WTC11 (cell line): Measurements from ENCODE around the gene SHROOM1. TPM values are rescaled to one million over a fixed set of nuclear protein-coding genes. Genes with fewer than 3 reads are reported as not detected.

Source experiments
- ATAC-seq: fragments of 200-7000 bp; cut with Tn5 transposase; 2 replicates; pipeline ENCODE4 v1.10.0; 2021; ENCODE audit warnings: mild to moderate bottlenecking, moderate library complexity
- Bru-seq: library from RNA; stranded (reverse); fragments of 400-500 nt; gene quantifications from one replicate; lab custom pipeline; 2021; lab: Mats Ljungman, UMichigan
- CTCF ChIA-PET: fragments of 300-600 bp; sonication (Branson Sonifier 250); formaldehyde crosslinking; loops from one replicate; lab custom pipeline; 2021; ENCODE audit warnings: antibody characterized with exemption; lab: Charles Lee
- POLR2A ChIA-PET: fragments of 350-600 bp; sonication (Branson Sonifier 250); formaldehyde crosslinking; loops from one replicate; lab custom pipeline; 2021; ENCODE audit warnings: antibody characterized with exemption; lab: Charles Lee
- DNase-seq: peaks from one replicate; pipeline ENCODE4 v3.0.0; 2021; ENCODE audit warnings: low spot score
- H3K27ac Mint-ChIP-seq: 2 replicates; pipeline ENCODE4 v1.8.0; 2021; ENCODE audit warnings: mixed read lengths
- H3K27me3 Mint-ChIP-seq: 2 replicates; pipeline ENCODE4 v1.8.0; 2021; ENCODE audit warnings: low read depth, mild to moderate bottlenecking, moderate library complexity, mixed read lengths
- H3K36me3 Mint-ChIP-seq: 2 replicates; pipeline ENCODE4 v1.8.0; 2021; ENCODE audit warnings: mixed read lengths
- H3K4me1 Mint-ChIP-seq: 2 replicates; pipeline ENCODE4 v1.8.0; 2022; ENCODE audit warnings: mixed read lengths
- H3K4me3 Mint-ChIP-seq: 2 replicates; pipeline ENCODE4 v1.8.0; 2021; ENCODE audit warnings: mild to moderate bottlenecking, moderate library complexity, mixed read lengths
- H3K9me3 Mint-ChIP-seq: 2 replicates; pipeline ENCODE4 v1.8.0; 2021; ENCODE audit warnings: mixed read lengths
- CBFB ChIP-seq: sonication (generic); formaldehyde crosslinking; IDR thresholded peaks from 2 replicates; pipeline ENCODE4 v1.8.1; 2022; ENCODE audit warnings: mild to moderate bottlenecking, low read depth, missing genetic modification reagents
- ETV6 ChIP-seq: sonication (generic); formaldehyde crosslinking; IDR thresholded peaks from 2 replicates; pipeline ENCODE4 v1.8.1; 2022; ENCODE audit warnings: mild to moderate bottlenecking, missing genetic modification reagents
- FOXK1 ChIP-seq: sonication (generic); formaldehyde crosslinking; IDR thresholded peaks from 2 replicates; pipeline ENCODE4 v1.8.0; 2022; ENCODE audit warnings: mild to moderate bottlenecking, moderate library complexity, missing genetic modification reagents
- GABPB1 ChIP-seq: sonication (generic); formaldehyde crosslinking; IDR thresholded peaks from 2 replicates; pipeline ENCODE4 v1.8.1; 2023; ENCODE audit warnings: mild to moderate bottlenecking, missing genetic modification reagents
- GRHL2 ChIP-seq: fragments of 250-450 bp; sonication (Bioruptor Pico); IDR thresholded peaks from 2 replicates; pipeline ENCODE4 v1.8.0; 2022; ENCODE audit warnings: mild to moderate bottlenecking, moderate library complexity; ENCODE audit not compliant: insufficient replicate concordance, severe bottlenecking
- RORB ChIP-seq: fragments of 250-450 bp; sonication (Bioruptor Pico); IDR thresholded peaks from 2 replicates; pipeline ENCODE4 v1.9.0; 2021; ENCODE audit warnings: mild to moderate bottlenecking
- SMAD4 ChIP-seq: sonication (generic); formaldehyde crosslinking; IDR thresholded peaks from 2 replicates; pipeline ENCODE4 v1.8.0; 2022; ENCODE audit warnings: mild to moderate bottlenecking, missing genetic modification reagents
- TEAD1 ChIP-seq: sonication (generic); formaldehyde crosslinking; IDR thresholded peaks from 2 replicates; pipeline ENCODE4 v1.8.0; 2022; ENCODE audit warnings: mild to moderate bottlenecking, missing genetic modification reagents
- TP53 ChIP-seq: sonication (generic); formaldehyde crosslinking; IDR thresholded peaks from 2 replicates; pipeline ENCODE4 v1.8.1; 2023; ENCODE audit warnings: mild to moderate bottlenecking, missing genetic modification reagents
- ZBTB21 ChIP-seq: sonication (generic); formaldehyde crosslinking; IDR thresholded peaks from 2 replicates; pipeline ENCODE4 v1.8.1; 2023; ENCODE audit warnings: mild to moderate bottlenecking, missing genetic modification reagents, borderline replicate concordance
- ZNF138 ChIP-seq: sonication (generic); formaldehyde crosslinking; conservative IDR thresholded peaks from 2 replicates; pipeline ENCODE4 v1.8.1; 2022; ENCODE audit warnings: mild to moderate bottlenecking, moderate library complexity, missing genetic modification reagents
- ZNF317 ChIP-seq: sonication (generic); formaldehyde crosslinking; IDR thresholded peaks from 2 replicates; pipeline ENCODE4 v1.8.1; 2023; ENCODE audit warnings: low read depth, mild to moderate bottlenecking, moderate library complexity, missing genetic modification reagents, borderline replicate concordance
- ZNF416 ChIP-seq: fragments of 250-450 bp; sonication (Bioruptor Pico); IDR thresholded peaks from 2 replicates; pipeline ENCODE4 v1.9.0; 2021; ENCODE audit warnings: mild to moderate bottlenecking, inconsistent platforms
- long read RNA-seq, 3 experiments: library from RNA in 1 of 3; library from capped mRNA in 1 of 3; library from polyadenylated mRNA in 1 of 3; unstranded in 2 of 3; stranded (forward) in 1 of 3; transcript quantifications; one replicate each; pipeline ENCODE4 v2.0.0, GENCODE V29; 2021
- total RNA-seq: library from RNA; stranded (reverse); gene quantifications from 3 replicates; pipeline ENCODE4 v1.2.3, GENCODE V29; 2021
- TF ChIP-seq, protein P1 (sequence below): sonication (generic); formaldehyde crosslinking; IDR thresholded peaks from 2 replicates; pipeline ENCODE4 v1.8.1; 2022; ENCODE audit warnings: mild to moderate bottlenecking, missing genetic modification reagents, moderate library complexity, borderline replicate concordance
- TF ChIP-seq, protein P2 (sequence below): sonication (generic); formaldehyde crosslinking; IDR thresholded peaks from 2 replicates; pipeline ENCODE4 v1.8.0; 2022; ENCODE audit warnings: mild to moderate bottlenecking, missing genetic modification reagents
- TF ChIP-seq, protein P3 (sequence below): sonication (generic); formaldehyde crosslinking; IDR thresholded peaks from 2 replicates; pipeline ENCODE4 v1.8.1; 2022; ENCODE audit warnings: mild to moderate bottlenecking, moderate library complexity, missing genetic modification reagents
- TF ChIP-seq, protein P4 (sequence below): sonication (generic); formaldehyde crosslinking; IDR thresholded peaks from 2 replicates; pipeline ENCODE4 v1.8.1; 2023; ENCODE audit warnings: mild to moderate bottlenecking, moderate library complexity, missing genetic modification reagents

The SHROOM1 gene, protein sequence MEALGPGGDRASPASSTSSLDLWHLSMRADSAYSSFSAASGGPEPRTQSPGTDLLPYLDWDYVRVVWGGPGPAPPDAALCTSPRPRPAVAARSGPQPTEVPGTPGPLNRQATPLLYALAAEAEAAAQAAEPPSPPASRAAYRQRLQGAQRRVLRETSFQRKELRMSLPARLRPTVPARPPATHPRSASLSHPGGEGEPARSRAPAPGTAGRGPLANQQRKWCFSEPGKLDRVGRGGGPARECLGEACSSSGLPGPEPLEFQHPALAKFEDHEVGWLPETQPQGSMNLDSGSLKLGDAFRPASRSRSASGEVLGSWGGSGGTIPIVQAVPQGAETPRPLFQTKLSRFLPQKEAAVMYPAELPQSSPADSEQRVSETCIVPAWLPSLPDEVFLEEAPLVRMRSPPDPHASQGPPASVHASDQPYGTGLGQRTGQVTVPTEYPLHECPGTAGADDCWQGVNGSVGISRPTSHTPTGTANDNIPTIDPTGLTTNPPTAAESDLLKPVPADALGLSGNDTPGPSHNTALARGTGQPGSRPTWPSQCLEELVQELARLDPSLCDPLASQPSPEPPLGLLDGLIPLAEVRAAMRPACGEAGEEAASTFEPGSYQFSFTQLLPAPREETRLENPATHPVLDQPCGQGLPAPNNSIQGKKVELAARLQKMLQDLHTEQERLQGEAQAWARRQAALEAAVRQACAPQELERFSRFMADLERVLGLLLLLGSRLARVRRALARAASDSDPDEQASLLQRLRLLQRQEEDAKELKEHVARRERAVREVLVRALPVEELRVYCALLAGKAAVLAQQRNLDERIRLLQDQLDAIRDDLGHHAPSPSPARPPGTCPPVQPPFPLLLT
- total RNA-seq (7.9 to 8.1 TPM (median 8.0 TPM) in 3 replicates), Bru-seq, nascent RNA (percentile 45 among the genes with signal in this experiment)
- long read RNA-seq, experiment 1, partial matches to known transcripts, result 9 of 23 reads
- long read RNA-seq, experiment 1, other reads (novel, unspliced or antisense), result 11 of 23 reads
- long read RNA-seq, experiment 2, partial matches to known transcripts, result 3 of 6 reads
- long read RNA-seq, experiment 2, other reads (novel, unspliced or antisense), result 3 of 6 reads
- long read RNA-seq, experiment 3, result 0 reads

DNA sequence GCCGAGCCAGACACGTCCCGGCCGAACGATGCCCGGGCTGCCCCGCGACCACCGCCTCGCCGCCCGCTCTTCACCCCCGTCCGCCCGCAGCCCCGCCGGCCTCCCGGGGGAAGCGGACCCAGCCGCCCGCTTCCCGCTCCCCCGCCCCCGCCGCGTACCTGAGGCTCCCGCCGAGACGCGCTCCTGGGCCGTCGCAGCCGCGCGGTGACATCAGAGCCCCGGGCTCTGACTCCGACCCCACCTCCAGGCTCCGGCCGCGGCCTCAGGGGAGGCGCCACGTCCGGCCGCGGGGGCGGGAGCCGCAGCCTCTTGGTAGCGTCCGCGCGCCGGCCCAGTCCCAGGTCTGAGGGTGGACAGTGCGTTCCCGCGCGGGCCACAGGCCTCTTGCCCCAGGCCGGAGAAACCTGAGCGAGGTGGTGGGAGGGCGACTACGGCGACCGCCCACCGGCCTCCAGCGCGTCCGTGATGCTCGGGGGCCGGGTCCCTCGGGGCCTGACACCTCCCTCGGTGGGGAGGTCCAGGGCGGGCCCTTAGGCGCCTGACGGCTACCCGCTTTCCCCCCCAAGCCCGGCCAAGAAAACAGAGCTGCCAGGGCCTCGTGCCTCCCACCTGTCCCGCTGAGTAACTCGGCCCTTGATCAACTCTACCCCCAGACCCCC, at the start of gene SHROOM1:
TSS of gene SHROOM1 (minus strand) at position 212 of the 659 bp plus-strand sequence. CDS start 4,507 bp downstream, outside the sequence.
- peak within 1 kb of the TSS; percentile 75 for H3K4me3 Mint-ChIP-seq
- no peaks in the 10 kb centered on the region for H3K9me3 Mint-ChIP-seq
- peaks cover 8% of the 10 kb centered on the region for H3K4me1 Mint-ChIP-seq
- CTCF ChIA-PET, result interaction anchor here (0.7 to 4.3 kb wide), 11 partner anchors 11 to 334 kb away, joined by 3 to 40 read pairs (median 3); partner anchors contain the start of genes GDF9 and UQCRQ
- no peak within 1 kb of the TSS for H3K27ac Mint-ChIP-seq
- H3K36me3 Mint-ChIP-seq, result no peaks in the 10 kb centered on the region
- peaks cover 74% of the 10 kb centered on the region for H3K27me3 Mint-ChIP-seq
- POLR2A ChIA-PET, result interaction anchor here (1.2 kb wide), 1 partner anchor 36 kb away, joined by 5 read pairs; the partner anchor contains the start of genes GDF9 and UQCRQ
- TF ChIP-seq, protein P1, sequence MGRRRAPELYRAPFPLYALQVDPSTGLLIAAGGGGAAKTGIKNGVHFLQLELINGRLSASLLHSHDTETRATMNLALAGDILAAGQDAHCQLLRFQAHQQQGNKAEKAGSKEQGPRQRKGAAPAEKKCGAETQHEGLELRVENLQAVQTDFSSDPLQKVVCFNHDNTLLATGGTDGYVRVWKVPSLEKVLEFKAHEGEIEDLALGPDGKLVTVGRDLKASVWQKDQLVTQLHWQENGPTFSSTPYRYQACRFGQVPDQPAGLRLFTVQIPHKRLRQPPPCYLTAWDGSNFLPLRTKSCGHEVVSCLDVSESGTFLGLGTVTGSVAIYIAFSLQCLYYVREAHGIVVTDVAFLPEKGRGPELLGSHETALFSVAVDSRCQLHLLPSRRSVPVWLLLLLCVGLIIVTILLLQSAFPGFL, result no peak
- TF ChIP-seq GABPB1 (CRISPR knock-in tag) (peak; percentile 56; the same call in 1 of the 2 replicates), GRHL2 (CRISPR knock-in tag) (no peak), ETV6 (CRISPR knock-in tag) (0 out of 2 replicates have a peak, but pooled peaks have one; percentile 59), TP53 (CRISPR knock-in tag) (0 out of 2 replicates have a peak, but pooled peaks have one; percentile 27), ZNF138 (CRISPR knock-in tag) (no peak), RORB (CRISPR knock-in tag) (no peak), ZNF317 (CRISPR knock-in tag) (0 out of 2 replicates have a peak, but pooled peaks have one; percentile 3), FOXK1 (CRISPR knock-in tag) (0 out of 2 replicates have a peak, but pooled peaks have one; percentile 2), SMAD4 (CRISPR knock-in tag) (no peak), ZNF416 (CRISPR knock-in tag) (no peak), CBFB (CRISPR knock-in tag) (no peak), TEAD1 (0 out of 2 replicates have a peak, but pooled peaks have one; percentile 19), ZBTB21 (CRISPR knock-in tag) (peak; percentile 27; the same call in 1 of the 2 replicates)
- TF ChIP-seq, protein P2, sequence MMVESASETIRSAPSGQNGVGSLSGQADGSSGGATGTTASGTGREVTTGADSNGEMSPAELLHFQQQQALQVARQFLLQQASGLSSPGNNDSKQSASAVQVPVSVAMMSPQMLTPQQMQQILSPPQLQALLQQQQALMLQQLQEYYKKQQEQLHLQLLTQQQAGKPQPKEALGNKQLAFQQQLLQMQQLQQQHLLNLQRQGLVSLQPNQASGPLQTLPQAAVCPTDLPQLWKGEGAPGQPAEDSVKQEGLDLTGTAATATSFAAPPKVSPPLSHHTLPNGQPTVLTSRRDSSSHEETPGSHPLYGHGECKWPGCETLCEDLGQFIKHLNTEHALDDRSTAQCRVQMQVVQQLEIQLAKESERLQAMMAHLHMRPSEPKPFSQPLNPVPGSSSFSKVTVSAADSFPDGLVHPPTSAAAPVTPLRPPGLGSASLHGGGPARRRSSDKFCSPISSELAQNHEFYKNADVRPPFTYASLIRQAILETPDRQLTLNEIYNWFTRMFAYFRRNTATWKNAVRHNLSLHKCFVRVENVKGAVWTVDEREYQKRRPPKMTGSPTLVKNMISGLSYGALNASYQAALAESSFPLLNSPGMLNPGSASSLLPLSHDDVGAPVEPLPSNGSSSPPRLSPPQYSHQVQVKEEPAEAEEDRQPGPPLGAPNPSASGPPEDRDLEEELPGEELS (CRISPR knock-in tag), result 0 out of 2 replicates have a peak, but pooled peaks have one; percentile 26
- TF ChIP-seq, protein P3, sequence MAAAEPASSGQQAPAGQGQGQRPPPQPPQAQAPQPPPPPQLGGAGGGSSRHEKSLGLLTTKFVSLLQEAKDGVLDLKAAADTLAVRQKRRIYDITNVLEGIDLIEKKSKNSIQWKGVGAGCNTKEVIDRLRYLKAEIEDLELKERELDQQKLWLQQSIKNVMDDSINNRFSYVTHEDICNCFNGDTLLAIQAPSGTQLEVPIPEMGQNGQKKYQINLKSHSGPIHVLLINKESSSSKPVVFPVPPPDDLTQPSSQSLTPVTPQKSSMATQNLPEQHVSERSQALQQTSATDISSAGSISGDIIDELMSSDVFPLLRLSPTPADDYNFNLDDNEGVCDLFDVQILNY, result peak; percentile 58; the same call in 1 of the 2 replicates
- TF ChIP-seq, protein P4, sequence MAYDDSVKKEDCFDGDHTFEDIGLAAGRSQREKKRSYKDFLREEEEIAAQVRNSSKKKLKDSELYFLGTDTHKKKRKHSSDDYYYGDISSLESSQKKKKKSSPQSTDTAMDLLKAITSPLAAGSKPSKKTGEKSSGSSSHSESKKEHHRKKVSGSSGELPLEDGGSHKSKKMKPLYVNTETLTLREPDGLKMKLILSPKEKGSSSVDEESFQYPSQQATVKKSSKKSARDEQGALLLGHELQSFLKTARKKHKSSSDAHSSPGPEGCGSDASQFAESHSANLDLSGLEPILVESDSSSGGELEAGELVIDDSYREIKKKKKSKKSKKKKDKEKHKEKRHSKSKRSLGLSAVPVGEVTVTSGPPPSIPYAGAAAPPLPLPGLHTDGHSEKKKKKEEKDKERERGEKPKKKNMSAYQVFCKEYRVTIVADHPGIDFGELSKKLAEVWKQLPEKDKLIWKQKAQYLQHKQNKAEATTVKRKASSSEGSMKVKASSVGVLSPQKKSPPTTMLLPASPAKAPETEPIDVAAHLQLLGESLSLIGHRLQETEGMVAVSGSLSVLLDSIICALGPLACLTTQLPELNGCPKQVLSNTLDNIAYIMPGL (CRISPR knock-in tag), result peak; percentile 38; the same call in 1 of the 2 replicates
- DNase-seq (peak; percentile 59), ATAC-seq (peak; percentile 49)
